H9 (cell line): ENCODE data around the gene VPS39. TPM values are rescaled to one million over a fixed set of nuclear protein-coding genes. Genes with fewer than 3 reads are reported as not detected.

Experiments used
- DNase-seq: peaks from one replicate; pipeline ENCODE4 v3.0.0-alpha.2; 2017
- H2AFZ ChIP-seq: one replicate; pipeline ENCODE4 v1.6.1; 2013; ENCODE audit warnings: mild to moderate bottlenecking, low read length, control low read depth, moderate library complexity
- H2AK5ac ChIP-seq: 2 replicates; pipeline ENCODE4 v1.6.1; 2013; ENCODE audit warnings: low read length, control low read depth, mixed read lengths; ENCODE audit not compliant: insufficient read length
- H2BK120ac ChIP-seq: one replicate; pipeline ENCODE4 v1.6.1; 2013; ENCODE audit warnings: low read depth, mild to moderate bottlenecking, low read length, control low read depth, inconsistent platforms; ENCODE audit not compliant: poor library complexity, severe bottlenecking
- H2BK12ac ChIP-seq: 2 replicates; pipeline ENCODE4 v1.6.1; 2013; ENCODE audit warnings: low read length, control low read depth, mixed read lengths, low read depth; ENCODE audit not compliant: insufficient read length
- H2BK15ac ChIP-seq: 2 replicates; pipeline ENCODE4 v1.6.1; 2013; ENCODE audit warnings: low read depth, low read length, control low read depth
- H2BK20ac ChIP-seq: one replicate; pipeline ENCODE4 v1.6.1; 2013; ENCODE audit warnings: low read depth, mild to moderate bottlenecking, low read length, control low read depth, inconsistent platforms; ENCODE audit not compliant: poor library complexity, severe bottlenecking
- H2BK5ac ChIP-seq: 2 replicates; pipeline ENCODE4 v1.6.1; 2013; ENCODE audit warnings: low read length, control low read depth, mixed read lengths; ENCODE audit not compliant: insufficient read length
- H3K14ac ChIP-seq: 2 replicates; pipeline ENCODE4 v1.6.1; 2013; ENCODE audit warnings: low read length, control low read depth; ENCODE audit not compliant: insufficient read depth
- H3K18ac ChIP-seq: 2 replicates; pipeline ENCODE4 v1.6.1; 2013; ENCODE audit warnings: low read depth, mild to moderate bottlenecking, mixed read lengths, low read length, control low read depth; ENCODE audit not compliant: insufficient read length
- H3K23ac ChIP-seq: 2 replicates; pipeline ENCODE4 v1.6.1; 2013; ENCODE audit warnings: low read length, control low read depth, mixed read lengths, low read depth; ENCODE audit not compliant: insufficient read length
- H3K23me2 ChIP-seq: 2 replicates; pipeline ENCODE4 v1.6.1; 2013; ENCODE audit warnings: low read depth, mild to moderate bottlenecking, mixed read lengths, low read length, control low read depth; ENCODE audit not compliant: insufficient read length, poor library complexity, severe bottlenecking
- H3K27ac ChIP-seq: 2 replicates; pipeline ENCODE4 v1.5.1; 2013; ENCODE audit warnings: low read length, control low read depth, mixed read lengths, low read depth; ENCODE audit not compliant: insufficient read length
- H3K27me3 ChIP-seq: 2 replicates; pipeline ENCODE4 v1.6.1; 2013; ENCODE audit warnings: low read length, control low read depth, inconsistent platforms; ENCODE audit not compliant: insufficient read depth
- H3K4ac ChIP-seq: 2 replicates; pipeline ENCODE4 v1.6.1; 2013; ENCODE audit warnings: low read depth, mild to moderate bottlenecking, control low read depth, inconsistent platforms, low read length, moderate library complexity
- H3K4me1 ChIP-seq: 2 replicates; pipeline ENCODE4 v1.6.1; 2013; ENCODE audit warnings: low read length, control low read depth, inconsistent platforms; ENCODE audit not compliant: insufficient read depth
- H3K4me2 ChIP-seq: 2 replicates; pipeline ENCODE4 v1.6.1; 2013; ENCODE audit warnings: low read length, control low read depth, mixed read lengths; ENCODE audit not compliant: insufficient read length, insufficient read depth
- H3K56ac ChIP-seq: 2 replicates; pipeline ENCODE4 v1.6.1; 2013; ENCODE audit warnings: low read depth, mild to moderate bottlenecking, mixed read lengths, low read length, control low read depth; ENCODE audit not compliant: insufficient read length
- H3K79me1 ChIP-seq: 2 replicates; pipeline ENCODE4 v1.6.1; 2013; ENCODE audit warnings: low read depth, mild to moderate bottlenecking, moderate library complexity, low read length, control low read depth, inconsistent platforms; ENCODE audit not compliant: insufficient read depth, poor library complexity, severe bottlenecking
- H3K79me2 ChIP-seq: 2 replicates; pipeline ENCODE4 v1.6.1; 2013; ENCODE audit warnings: low read length, control low read depth, inconsistent platforms; ENCODE audit not compliant: insufficient read depth
- H3K9ac ChIP-seq: 2 replicates; pipeline ENCODE4 v1.6.1; 2013; ENCODE audit warnings: low read length, control low read depth, mixed read lengths; ENCODE audit not compliant: insufficient read length; ENCODE audit errors: extremely low read depth
- H3K9me3 ChIP-seq: one replicate; pipeline ENCODE4 v1.6.1; 2013; ENCODE audit warnings: low read depth, low read length, inconsistent platforms; ENCODE audit not compliant: control insufficient read depth
- H3T11ph ChIP-seq: one replicate; pipeline ENCODE4 v1.6.1; 2013; ENCODE audit warnings: mild to moderate bottlenecking, low read length, control low read depth, inconsistent platforms
- H4K20me1 ChIP-seq: one replicate; pipeline ENCODE4 v1.6.1; 2013; ENCODE audit not compliant: control insufficient read depth, insufficient read length, insufficient read depth
- H4K5ac ChIP-seq: 2 replicates; pipeline ENCODE4 v1.6.1; 2013; ENCODE audit warnings: low read depth, mild to moderate bottlenecking, mixed read lengths, low read length, control low read depth; ENCODE audit not compliant: insufficient read length
- H4K8ac ChIP-seq: replicated peaks from 2 replicates; pipeline ENCODE4 v1.6.1; 2013; ENCODE audit warnings: low read length, control low read depth, mixed read lengths, low read depth; ENCODE audit not compliant: insufficient read length
- H4K91ac ChIP-seq: 2 replicates; pipeline ENCODE4 v1.6.1; 2013; ENCODE audit warnings: low read depth, mild to moderate bottlenecking, moderate library complexity, mixed read lengths, low read length, control low read depth; ENCODE audit not compliant: insufficient read length
- H3K27ac Mint-ChIP-seq, 3 experiments: 2 replicates in 2 of 3; 3 replicates in 1 of 3; pipeline ENCODE4 v1.8.0; 2020 to 2021; ENCODE audit warnings: mixed read lengths in 3 of 3, mild to moderate bottlenecking in 1 of 3, moderate library complexity in 1 of 3
- H3K27me3 Mint-ChIP-seq: 2 replicates; pipeline ENCODE4 v1.8.0; 2021; ENCODE audit warnings: low read depth, mild to moderate bottlenecking, moderate library complexity, mixed read lengths
- H3K36me3 Mint-ChIP-seq, 3 experiments: 2 replicates in 2 of 3; 3 replicates in 1 of 3; pipeline ENCODE4 v1.8.0; 2020 to 2021; ENCODE audit warnings: low read depth in 3 of 3, mixed read lengths in 3 of 3; ENCODE audit not compliant: insufficient read depth in 1 of 3
- H3K4me1 Mint-ChIP-seq, 2 experiments: 2 replicates each; pipeline ENCODE4 v1.8.0; 2020; ENCODE audit warnings: mixed read lengths in 2 of 2
- H3K4me3 Mint-ChIP-seq, 2 experiments: 2 replicates in 1 of 2; 3 replicates in 1 of 2; pipeline ENCODE4 v1.8.0; 2020 to 2021; ENCODE audit warnings: mild to moderate bottlenecking in 2 of 2, mixed read lengths in 2 of 2, moderate library complexity in 1 of 2
- H3K9me3 Mint-ChIP-seq, 2 experiments: 2 replicates in 1 of 2; 3 replicates in 1 of 2; pipeline ENCODE4 v1.8.0; 2020; ENCODE audit warnings: mild to moderate bottlenecking in 2 of 2, mixed read lengths in 2 of 2, moderate library complexity in 1 of 2
- CTCF ChIP-seq: fragments of 200-600 bp; sonication (generic); conservative IDR thresholded peaks from 3 replicates; pipeline ENCODE4 v1.8.0; 2021; ENCODE audit warnings: antibody characterized with exemption, mild to moderate bottlenecking
- WGBS: extraction: QIAGEN DNeasy Blood & Tissue Kit; methylation state at CpG from one replicate; pipeline ENCODE4 v1.1.7; 2013; ENCODE audit warnings: missing lambda C conversion rate, low lambda C conversion rate, mixed read lengths; ENCODE audit not compliant: insufficient read length; ENCODE audit errors: extremely low coverage; 5-methylcytosine and 5-hydroxymethylcytosine counted together
- total RNA-seq: library from RNA; stranded (reverse); gene quantifications from 2 replicates; pipeline ENCODE4 v1.2.1, GENCODE V29; 2021

The VPS39 gene
- total RNA-seq, 1 experiment from 2014 or later = 48.6 TPM

GRCh38 chr15:42110367-42110766 is 97.7 kb downstream of the VPS39 start:
- no peak overlapping the region for H3K4me3 Mint-ChIP-seq
- H4K91ac ChIP-seq = no peak overlapping the region
- no peaks in the 10 kb centered on the region for H3K9me3 ChIP-seq
- no peak overlapping the region for H4K8ac ChIP-seq
- H2BK15ac ChIP-seq = no peak overlapping the region
- H3K23me2 ChIP-seq = no peaks in the 10 kb centered on the region
- WGBS = no CpG with 5 or more reads among the region's 3 CpGs
- H3K4me1 ChIP-seq = no peaks in the 10 kb centered on the region
- H3T11ph ChIP-seq = no peak overlapping the region
- H2AFZ ChIP-seq = no peak overlapping the region
- H3K14ac ChIP-seq = no peak overlapping the region
- no peak overlapping the region for H3K27ac Mint-ChIP-seq
- H4K20me1 ChIP-seq = no peaks in the 10 kb centered on the region
- no peak overlapping the region for H2AK5ac ChIP-seq
- H3K27ac ChIP-seq = no peak overlapping the region
- no peak for DNase-seq
- H3K18ac ChIP-seq = no peak overlapping the region
- no peak overlapping the region for H3K4me2 ChIP-seq
- H3K4me1 Mint-ChIP-seq = no peaks in the 10 kb centered on the region
- no peaks in the 10 kb centered on the region; the same call in 1 of the 2 replicates for H3K27me3 ChIP-seq
- no peaks in the 10 kb centered on the region for H3K9me3 Mint-ChIP-seq
- H3K9ac ChIP-seq = no peak overlapping the region
- H3K79me2 ChIP-seq = no peaks in the 10 kb centered on the region
- no peak overlapping the region for H3K56ac ChIP-seq
- H2BK120ac ChIP-seq = no peak overlapping the region
- H2BK20ac ChIP-seq = no peak overlapping the region
- TF ChIP-seq CTCF = no peak
- no peak overlapping the region for H3K23ac ChIP-seq
- H3K4ac ChIP-seq = no peak overlapping the region
- no peaks in the 10 kb centered on the region for H3K36me3 Mint-ChIP-seq
- H3K79me1 ChIP-seq = no peaks in the 10 kb centered on the region
- H2BK5ac ChIP-seq = no peak overlapping the region
- no peak overlapping the region for H2BK12ac ChIP-seq
- H4K5ac ChIP-seq = no peak overlapping the region
- peaks cover 4% of the 10 kb centered on the region for H3K27me3 Mint-ChIP-seq
